ENCODE measurements around the gene C4orf50. TPM values are rescaled to one million over a fixed set of nuclear protein-coding genes. Genes with fewer than 3 reads are reported as not detected.

C4orf50 gene
- total and polyA plus RNA-seq, 2 of the 4 experiments (the other 2 are of a cell fraction) = not detected

DNA sequence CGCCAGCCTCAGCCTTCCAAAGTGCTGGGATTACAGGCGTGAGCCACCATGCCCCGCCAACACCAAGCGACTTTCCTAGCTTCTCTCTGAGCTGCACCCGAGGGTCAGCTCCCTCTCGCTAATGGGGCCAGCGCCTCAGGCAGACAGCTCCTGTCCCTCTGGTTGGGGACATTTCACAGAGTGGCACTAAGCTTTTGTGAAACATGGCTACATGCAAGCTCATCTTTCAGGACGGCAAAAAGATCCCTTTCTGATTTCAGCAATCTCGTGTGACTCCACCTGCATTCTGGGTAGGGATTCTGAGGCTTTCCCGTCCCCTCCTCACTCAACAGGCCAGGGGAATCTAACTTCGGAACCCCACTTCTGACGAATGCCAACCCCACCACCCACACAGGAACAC is 31.0 kb upstream of the C4orf50 start:
- no peak for DNase-seq
- no peaks in the 10 kb centered on the region for H3K27me3 ChIP-seq (ENCODE audit: control insufficient read depth, insufficient read depth, low read length)
- no peaks in the 10 kb centered on the region for H3K36me3 ChIP-seq (ENCODE audit: control insufficient read depth, insufficient read depth, low read length)

More for the DNA sequence above, 31.0 kb upstream of the C4orf50 start:
- no peak overlapping the region for H3K14ac ChIP-seq (replicated peaks; ENCODE audit: low read depth, low read length)
- no peak for ATAC-seq (ENCODE audit: low read depth)
- dilution Hi-C loops (cut with HindIII; ENCODE audit: low sequenced_read_pairs, unreplicated experiment) = no loop called here
- H3K9me3 ChIP-seq (ENCODE audit: control insufficient read depth, insufficient read depth, low read length) = no peaks in the 10 kb centered on the region; the same call in 1 of the 2 replicates
- H3K56ac ChIP-seq (ENCODE audit: extremely low read depth, insufficient read depth, low read length) = no peak overlapping the region
- no peak overlapping the region for H2BK15ac ChIP-seq (ENCODE audit: low read depth, low read length)
- no TSS peak for BruUV-seq (replicated peaks)
- H2AFZ ChIP-seq (replicated peaks; ENCODE audit: low read length, poor library complexity) = no peak overlapping the region
- CTCF ChIA-PET = no interaction called here
- H3K18ac ChIP-seq (ENCODE audit: low read depth, low read length) = no peak overlapping the region
- H2BK5ac ChIP-seq (ENCODE audit: low read depth, low read length, poor library complexity, severe bottlenecking) = no peak overlapping the region
- no peak overlapping the region for H3K4me3 ChIP-seq (ENCODE audit: insufficient read depth, low read depth, low read length)
- H3K9ac ChIP-seq (ENCODE audit: low read depth, low read length) = no peak overlapping the region
- H3K4ac ChIP-seq (ENCODE audit: low read depth, low read length) = no peak overlapping the region
- POLR2A ChIA-PET (ENCODE audit: unreplicated experiment) = no interaction called here
- 59% methylated on average over 8 of the region's 12 CpGs; no CpG with 5 or more reads in 1 of the 2 experiments for WGBS, 2 experiments (ENCODE audit: extremely low coverage in 2 of 2, insufficient read length in 1 of 2)
- H2AK5ac ChIP-seq (ENCODE audit: low read depth, low read length) = no peak overlapping the region
- no peak overlapping the region for H4K5ac ChIP-seq (ENCODE audit: low read depth, low read length)
- H4K8ac ChIP-seq (ENCODE audit: low read depth in 2 of 2, low read length in 2 of 2) = no peak overlapping the region
- H3K4me2 ChIP-seq (ENCODE audit: low read depth, low read length) = no peak overlapping the region
- H4K20me1 ChIP-seq (ENCODE audit: insufficient read depth, low read length) = no peaks in the 10 kb centered on the region
- no peak overlapping the region for H2BK20ac ChIP-seq (ENCODE audit: low read depth, low read length)
- TF ChIP-seq RFX5 (IDR thresholded peaks at IDR 0.05; ENCODE audit: low read depth, low read length) (no peak), FOS (IDR thresholded peaks at IDR 0.05; ENCODE audit: low read depth, low read length) (no peak), BHLHE40 (IDR thresholded peaks at IDR 0.05; ENCODE audit: low read depth, low read length) (no peak)
- no peaks in the 10 kb centered on the region for H3K79me1 ChIP-seq (ENCODE audit: low read depth in 1 of 2, low read length in 2 of 2)
- H3K27ac ChIP-seq (ENCODE audit: insufficient read depth, low read length) = no peak overlapping the region
- H2BK120ac ChIP-seq (ENCODE audit: low read depth, low read length) = no peak overlapping the region
- H3K23ac ChIP-seq (ENCODE audit: low read depth, low read length) = no peak overlapping the region
- H3K4me1 ChIP-seq (ENCODE audit: control insufficient read depth, insufficient read depth, low read length) = no peaks in the 10 kb centered on the region
- in situ Hi-C loops (cut with MboI; ENCODE audit: low sequenced_read_pairs) = loop anchor here (25.0 kb wide), 2 partner anchors 88 to 388 kb away; no protein-coding TSS in a partner anchor
- intact Hi-C loops (cut with micrococcal nuclease) = no loop called here
- H4K91ac ChIP-seq (ENCODE audit: insufficient read depth, low read depth, low read length) = no peak overlapping the region
- no peaks in the 10 kb centered on the region for H3K9me1 ChIP-seq (ENCODE audit: insufficient read depth, low read length)
- H2AK9ac ChIP-seq (replicated peaks; ENCODE audit: low read depth, low read length, poor library complexity) = no peak overlapping the region

Data from IMR-90 (cell line).